Tibial nerve (tissue), 4 donors: Measurements from ENCODE around the gene CASP1. TPM values are rescaled to one million over a fixed set of nuclear protein-coding genes. Genes with fewer than 3 reads are reported as not detected.

ENCODE experiments used
- DNase-seq, 2 donors: peaks; one replicate each; pipeline ENCODE4 v3.0.0-alpha.2; 2019; ENCODE audit warnings: low spot score in 2 of 2
- H3K27ac ChIP-seq, 4 donors: fragments of 200-600 bp; sonication (generic) in 3 of 4; one replicate each; pipeline ENCODE4 v1.5.1; 2017 to 2019; ENCODE audit warnings: mild to moderate bottlenecking in 1 of 4
- H3K27me3 ChIP-seq, 2 donors: fragments of 200-600 bp; sonication (generic) in 1 of 2; one replicate each; pipeline versions ENCODE4 v1.5.1 to v1.6.0; 2017 to 2019
- H3K36me3 ChIP-seq, 3 donors: fragments of 200-600 bp; sonication (generic); one replicate each; pipeline ENCODE4 v1.5.1; 2018 to 2019
- H3K4me1 ChIP-seq, 4 donors: fragments of 200-600 bp; sonication (generic) in 3 of 4; one replicate each; pipeline ENCODE4 v1.5.1; 2017 to 2019
- H3K4me3 ChIP-seq, 4 donors: fragments of 200-600 bp; sonication (generic) in 3 of 4; one replicate each; pipeline ENCODE4 v1.5.1; 2017 to 2019; ENCODE audit warnings: mild to moderate bottlenecking in 1 of 4, moderate library complexity in 1 of 4
- H3K9me3 ChIP-seq, 4 donors: fragments of 200-600 bp; sonication (generic) in 3 of 4; one replicate each; pipeline ENCODE4 v1.5.1; 2017 to 2019
- EP300 ChIP-seq, 2 donors: sonication (generic); formaldehyde crosslinking; IDR thresholded peaks; one replicate each; pipeline ENCODE4 v1.6.1; 2017; ENCODE audit warnings: antibody characterized with exemption in 2 of 2, mild to moderate bottlenecking in 1 of 2
- POLR2A ChIP-seq, 2 donors: fragments of 450-650 bp; IDR thresholded peaks; one replicate each; pipeline ENCODE4 v1.6.1; 2017; ENCODE audit warnings: antibody characterized with exemption in 2 of 2, mild to moderate bottlenecking in 2 of 2, moderate library complexity in 2 of 2
- WGBS, 2 donors: methylation state at CpG; one replicate each; pipeline ENCODE4 v1.1.5; 2018; 5-methylcytosine and 5-hydroxymethylcytosine counted together
- total RNA-seq, 4 donors: library from RNA; depleted of rRNA; stranded (reverse); fragments of >200 nt; gene quantifications; one replicate each; pipeline ENCODE4 v1.1.0, GENCODE V29; 2016
- TF ChIP-seq, protein P1 (sequence below), 5 experiments: fragments of 200-600 bp in 3 of 5; fragments of 450-650 bp in 2 of 5; sonication (generic) in 3 of 5; IDR thresholded peaks; one replicate each; pipeline ENCODE4 v1.5.1; 2016 to 2019; ENCODE audit warnings: antibody characterized with exemption in 5 of 5, mild to moderate bottlenecking in 3 of 5, moderate library complexity in 2 of 5

Gene CASP1
- total RNA-seq, 4 donors from 2014 or later, result 8.5 to 15.0 (median 8.9) TPM

DNA sequence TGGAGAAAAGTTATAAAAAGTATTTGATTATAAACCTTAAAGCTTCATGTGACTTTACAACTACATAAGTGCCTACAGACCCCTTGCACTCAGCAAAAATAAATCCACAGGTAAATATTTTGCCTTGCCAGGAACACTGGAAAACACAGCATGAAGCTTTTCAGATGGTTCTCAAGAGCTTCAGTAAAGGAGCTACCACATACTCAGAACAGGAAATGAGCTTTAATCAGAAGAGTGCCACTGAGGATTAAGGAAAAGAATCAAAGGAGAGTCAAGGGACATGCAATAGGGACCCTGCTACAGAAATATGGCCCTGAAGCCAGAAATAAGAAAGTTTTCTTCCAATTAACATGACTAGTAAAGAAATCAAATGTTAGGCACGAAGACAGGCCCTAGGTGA, 1.2 kb downstream of the CASP1 start:
- Histone ChIP-seq H3K4me3 (peak overlapping the region in 3 of 4 donors; percentile 15 to 48 (median 44)), H3K4me1 (peaks cover 0 to 21% (median 0%) of the 10 kb centered on the region in 4 donors), H3K36me3 (peaks cover 0 to 26% (median 0%) of the 10 kb centered on the region in 3 donors), H3K27me3 (no peaks in the 10 kb centered on the region), H3K9me3 (peaks cover 0 to 5% (median 0%) of the 10 kb centered on the region in 4 donors), H3K27ac (peak overlapping the region in 3 of 4 donors; percentile 65 to 79 (median 72))
- TF ChIP-seq, protein P1, sequence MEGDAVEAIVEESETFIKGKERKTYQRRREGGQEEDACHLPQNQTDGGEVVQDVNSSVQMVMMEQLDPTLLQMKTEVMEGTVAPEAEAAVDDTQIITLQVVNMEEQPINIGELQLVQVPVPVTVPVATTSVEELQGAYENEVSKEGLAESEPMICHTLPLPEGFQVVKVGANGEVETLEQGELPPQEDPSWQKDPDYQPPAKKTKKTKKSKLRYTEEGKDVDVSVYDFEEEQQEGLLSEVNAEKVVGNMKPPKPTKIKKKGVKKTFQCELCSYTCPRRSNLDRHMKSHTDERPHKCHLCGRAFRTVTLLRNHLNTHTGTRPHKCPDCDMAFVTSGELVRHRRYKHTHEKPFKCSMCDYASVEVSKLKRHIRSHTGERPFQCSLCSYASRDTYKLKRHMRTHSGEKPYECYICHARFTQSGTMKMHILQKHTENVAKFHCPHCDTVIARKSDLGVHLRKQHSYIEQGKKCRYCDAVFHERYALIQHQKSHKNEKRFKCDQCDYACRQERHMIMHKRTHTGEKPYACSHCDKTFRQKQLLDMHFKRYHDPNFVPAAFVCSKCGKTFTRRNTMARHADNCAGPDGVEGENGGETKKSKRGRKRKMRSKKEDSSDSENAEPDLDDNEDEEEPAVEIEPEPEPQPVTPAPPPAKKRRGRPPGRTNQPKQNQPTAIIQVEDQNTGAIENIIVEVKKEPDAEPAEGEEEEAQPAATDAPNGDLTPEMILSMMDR (IDR thresholded peaks at IDR 0.05), result no peak
- TF ChIP-seq EP300 (IDR thresholded peaks at IDR 0.05) (no peak), POLR2A (IDR thresholded peaks at IDR 0.05) (no peak)
- no peak for DNase-seq
- WGBS, 2 donors, result 77 to 83% methylated on average over 1 of the region's 1 CpG

DNA sequence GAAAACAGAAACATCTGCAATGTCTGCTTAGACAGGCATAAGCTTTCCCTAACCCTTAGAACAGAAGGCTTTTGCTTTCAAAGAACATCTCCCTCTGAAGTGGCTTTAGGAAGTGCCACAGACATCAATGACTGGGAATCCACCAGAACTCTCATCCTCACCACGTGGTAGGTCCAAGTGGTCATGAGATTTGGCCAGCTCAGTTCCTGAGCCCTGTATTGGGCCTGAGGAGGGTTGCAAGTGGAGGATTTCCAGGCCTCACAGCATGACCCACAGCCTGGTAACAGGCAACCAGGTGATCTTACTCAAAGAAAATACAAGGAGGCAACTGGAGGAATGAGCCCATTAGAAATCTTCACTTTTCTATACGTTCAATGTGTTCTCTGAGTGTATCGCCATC, 1.6 kb downstream of the CASP1 start:
- H3K36me3 ChIP-seq, result peaks cover 0 to 30% (median 0%) of the 10 kb centered on the region in 3 donors
- no peaks in the 10 kb centered on the region for H3K27me3 ChIP-seq
- peaks cover 0 to 21% (median 0%) of the 10 kb centered on the region in 4 donors for H3K4me1 ChIP-seq
- peak overlapping the region in 1 of 4 donors; percentile 72 for H3K27ac ChIP-seq
- H3K9me3 ChIP-seq, result peaks cover 0 to 5% (median 0%) of the 10 kb centered on the region in 4 donors
- 82 to 89% methylated on average over 3 of the region's 3 CpGs for WGBS, 2 donors
- no peak for DNase-seq
- H3K4me3 ChIP-seq, result peak overlapping the region in 2 of 4 donors; percentile 44 to 48
- TF ChIP-seq, protein P1 (IDR thresholded peaks at IDR 0.05), result no peak
- no peak for TF ChIP-seq EP300 (IDR thresholded peaks at IDR 0.05)
- no peak for TF ChIP-seq POLR2A (IDR thresholded peaks at IDR 0.05)

DNA sequence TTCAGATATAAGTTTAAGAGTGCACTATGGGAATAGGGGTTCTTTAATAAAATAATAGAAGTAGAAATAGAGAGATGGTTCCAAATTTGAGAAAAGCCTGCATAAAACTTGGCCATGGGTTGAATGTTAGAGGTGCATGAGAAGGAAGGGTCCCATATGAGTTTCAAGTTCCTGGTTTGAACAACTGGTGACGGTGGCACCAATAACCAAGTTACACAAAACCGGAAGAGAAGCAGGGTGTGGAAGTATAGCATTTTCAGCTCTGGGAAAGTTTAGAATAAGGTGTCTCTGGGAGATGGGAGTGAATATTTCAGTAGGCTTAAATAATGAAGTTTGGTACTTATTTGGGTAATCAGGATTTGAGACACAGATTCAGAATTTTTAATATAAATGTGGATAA, 2.4 kb downstream of the CASP1 start:
- TF ChIP-seq EP300 (IDR thresholded peaks at IDR 0.05) (no peak), POLR2A (IDR thresholded peaks at IDR 0.05) (no peak)
- TF ChIP-seq, protein P1 (IDR thresholded peaks at IDR 0.05), result no peak
- Histone ChIP-seq H3K27ac (no peak overlapping the region), H3K36me3 (peaks cover 0 to 37% (median 0%) of the 10 kb centered on the region in 3 donors), H3K4me3 (no peak overlapping the region), H3K9me3 (peaks cover 0 to 4% (median 0%) of the 10 kb centered on the region in 4 donors), H3K27me3 (no peaks in the 10 kb centered on the region), H3K4me1 (peaks cover 0 to 21% (median 0%) of the 10 kb centered on the region in 4 donors)
- DNase-seq, result no peak
- 79 to 84% methylated on average over 2 of the region's 2 CpGs for WGBS, 2 donors

DNA sequence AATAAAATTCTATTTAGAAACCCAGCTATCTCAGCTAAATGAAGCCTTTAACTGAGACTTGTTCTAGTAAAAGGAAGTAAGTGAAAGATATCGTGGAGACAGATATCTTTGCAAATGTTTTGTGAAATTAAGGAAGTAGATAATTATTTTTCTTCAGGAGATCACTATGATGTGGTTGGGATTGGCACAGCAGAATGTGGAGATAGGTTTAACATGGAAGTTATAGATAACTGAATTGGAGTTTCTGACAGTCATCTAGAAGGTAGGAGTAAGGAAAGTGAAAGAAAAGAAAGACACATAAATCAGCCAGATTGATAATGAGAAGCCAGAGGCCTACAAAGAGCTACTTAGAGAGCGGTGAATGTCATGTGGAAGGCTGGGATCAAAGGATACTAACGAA, 7.3 kb downstream of the CASP1 start:
- WGBS, 2 donors, result 75 to 78% methylated on average over 3 of the region's 3 CpGs
- H3K4me1 ChIP-seq, result no peaks in the 10 kb centered on the region
- H3K27ac ChIP-seq, result no peak overlapping the region
- H3K36me3 ChIP-seq, result peaks cover 0 to 57% (median 2%) of the 10 kb centered on the region in 3 donors
- no peaks in the 10 kb centered on the region for H3K27me3 ChIP-seq
- H3K9me3 ChIP-seq, result no peaks in the 10 kb centered on the region
- no peak overlapping the region for H3K4me3 ChIP-seq
- no peak for TF ChIP-seq EP300 (IDR thresholded peaks at IDR 0.05)
- no peak for TF ChIP-seq POLR2A (IDR thresholded peaks at IDR 0.05)
- TF ChIP-seq, protein P1 (IDR thresholded peaks at IDR 0.05), result no peak
- DNase-seq, result no peak

DNA sequence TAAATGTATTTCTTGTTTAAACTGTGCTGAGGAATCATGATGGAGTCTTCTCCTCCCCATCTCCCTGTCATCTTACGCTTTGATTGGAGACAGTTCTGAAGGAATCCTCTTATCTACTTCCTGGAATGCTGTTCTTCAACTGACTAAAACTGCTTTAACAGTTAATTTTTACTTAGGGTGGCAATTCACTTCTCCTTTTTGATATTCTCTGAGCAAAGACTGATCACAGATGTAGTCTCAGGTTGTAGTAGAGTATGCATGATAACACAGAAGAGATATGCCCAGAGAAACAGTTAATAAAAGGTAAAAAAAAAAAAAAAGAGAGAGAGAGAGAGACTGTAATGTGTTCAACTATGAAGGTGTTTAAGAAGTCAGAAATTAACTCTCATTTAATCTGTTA, 10.6 kb downstream of the CASP1 start:
- no peaks in the 10 kb centered on the region for H3K4me1 ChIP-seq
- no peak overlapping the region for H3K27ac ChIP-seq
- 65 to 92% methylated on average over 1 of the region's 1 CpG for WGBS, 2 donors
- no peaks in the 10 kb centered on the region for H3K9me3 ChIP-seq
- H3K36me3 ChIP-seq, result peaks cover 0 to 38% (median 2%) of the 10 kb centered on the region in 3 donors
- no peaks in the 10 kb centered on the region for H3K27me3 ChIP-seq
- H3K4me3 ChIP-seq, result no peak overlapping the region
- no peak for DNase-seq
- TF ChIP-seq, protein P1 (IDR thresholded peaks at IDR 0.05), result no peak
- TF ChIP-seq POLR2A (IDR thresholded peaks at IDR 0.05) (no peak), EP300 (IDR thresholded peaks at IDR 0.05) (no peak)
